Measurements from ENCODE around the gene UGT1A1. TPM values are rescaled to one million over a fixed set of nuclear protein-coding genes. Genes with fewer than 3 reads are reported as not detected.
"Not testable (repeated sequence)": the region's sequence is repeated elsewhere in the genome, so short reads cannot be mapped to it uniquely, and the experiment has no call there.

UGT1A1 gene
- total RNA-seq, 4 donors from 2014 or later: 0.24 to 1.5 (median 0.72) TPM; not detected in 1

DNA sequence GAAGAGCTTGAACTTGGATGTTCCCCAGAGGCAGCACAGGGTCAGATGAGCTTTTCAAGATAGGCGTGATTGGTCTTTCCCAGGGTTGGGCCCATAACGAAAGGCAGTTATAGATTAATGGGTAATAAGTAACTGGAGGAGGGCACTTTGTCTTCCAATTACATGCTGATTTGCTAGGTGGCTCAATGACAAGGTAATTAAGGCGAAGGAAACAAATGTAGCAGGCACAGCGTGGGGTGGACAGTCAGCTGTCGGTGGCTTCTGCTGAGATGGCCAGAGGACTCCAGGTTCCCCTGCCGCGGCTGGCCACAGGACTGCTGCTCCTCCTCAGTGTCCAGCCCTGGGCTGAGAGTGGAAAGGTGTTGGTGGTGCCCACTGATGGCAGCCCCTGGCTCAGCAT lies 41.5 kb upstream of the UGT1A1 start, which contains the start of gene UGT1A4:
TSS of gene UGT1A4 (plus strand) at position 185 of the 400 bp plus-strand sequence. CDS start at position 270, 85 bp downstream.
- no peaks in the 10 kb centered on the region for H3K36me3 ChIP-seq
- no peak for DNase-seq (ENCODE audit: low spot score in 2 of 2)
- H3K4me3 ChIP-seq: no peak within 1 kb of the TSS
- peaks cover 4% of the 10 kb centered on the region for H3K27me3 ChIP-seq
- no peak for TF ChIP-seq POLR2A (IDR thresholded peaks at IDR 0.05)
- TF ChIP-seq POLR2AphosphoS5 (IDR thresholded peaks at IDR 0.05): no peak
- no peak for TF ChIP-seq EP300 (IDR thresholded peaks at IDR 0.05)
- TF ChIP-seq, protein P1, sequence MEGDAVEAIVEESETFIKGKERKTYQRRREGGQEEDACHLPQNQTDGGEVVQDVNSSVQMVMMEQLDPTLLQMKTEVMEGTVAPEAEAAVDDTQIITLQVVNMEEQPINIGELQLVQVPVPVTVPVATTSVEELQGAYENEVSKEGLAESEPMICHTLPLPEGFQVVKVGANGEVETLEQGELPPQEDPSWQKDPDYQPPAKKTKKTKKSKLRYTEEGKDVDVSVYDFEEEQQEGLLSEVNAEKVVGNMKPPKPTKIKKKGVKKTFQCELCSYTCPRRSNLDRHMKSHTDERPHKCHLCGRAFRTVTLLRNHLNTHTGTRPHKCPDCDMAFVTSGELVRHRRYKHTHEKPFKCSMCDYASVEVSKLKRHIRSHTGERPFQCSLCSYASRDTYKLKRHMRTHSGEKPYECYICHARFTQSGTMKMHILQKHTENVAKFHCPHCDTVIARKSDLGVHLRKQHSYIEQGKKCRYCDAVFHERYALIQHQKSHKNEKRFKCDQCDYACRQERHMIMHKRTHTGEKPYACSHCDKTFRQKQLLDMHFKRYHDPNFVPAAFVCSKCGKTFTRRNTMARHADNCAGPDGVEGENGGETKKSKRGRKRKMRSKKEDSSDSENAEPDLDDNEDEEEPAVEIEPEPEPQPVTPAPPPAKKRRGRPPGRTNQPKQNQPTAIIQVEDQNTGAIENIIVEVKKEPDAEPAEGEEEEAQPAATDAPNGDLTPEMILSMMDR (IDR thresholded peaks at IDR 0.05): no peak
- H3K9me3 ChIP-seq: no peaks in the 10 kb centered on the region
- no peak within 1 kb of the TSS for H3K27ac ChIP-seq
- 82% methylated on average over 7 of the region's 7 CpGs for WGBS
- H3K4me1 ChIP-seq: no peaks in the 10 kb centered on the region

DNA sequence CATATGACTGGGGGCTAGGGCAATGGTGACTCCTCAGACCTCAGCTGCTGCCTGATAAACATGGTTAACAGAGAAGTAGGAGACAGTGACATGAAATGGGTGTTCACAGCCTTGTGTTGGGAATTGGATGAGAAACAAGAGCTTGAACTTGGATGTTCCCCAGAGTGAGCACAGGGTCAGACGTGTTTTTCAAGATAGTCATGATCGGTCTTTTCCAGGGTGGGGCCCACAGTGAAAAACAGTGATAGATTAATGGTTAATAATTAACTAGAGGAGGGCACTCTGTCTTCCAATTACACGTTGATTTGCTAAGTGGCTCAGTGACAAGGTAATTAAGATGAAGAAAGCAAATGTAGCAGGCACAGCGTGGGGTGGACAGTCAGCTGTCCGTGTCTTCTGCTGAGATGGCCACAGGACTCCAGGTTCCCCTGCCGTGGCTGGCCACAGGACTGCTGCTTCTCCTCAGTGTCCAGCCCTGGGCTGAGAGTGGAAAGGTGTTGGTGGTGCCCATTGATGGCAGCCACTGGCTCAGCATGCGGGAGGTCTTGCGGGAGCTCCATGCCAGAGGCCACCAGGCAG lies 31.3 kb upstream of the UGT1A1 start, which contains the start of gene UGT1A3:
TSS of gene UGT1A3 (plus strand) at position 320 of the 579 bp plus-strand sequence. CDS start at position 405, 85 bp downstream.
- H3K36me3 ChIP-seq: no peaks in the 10 kb centered on the region
- no peak within 1 kb of the TSS for H3K4me3 ChIP-seq
- WGBS: 62% methylated on average over 8 of the region's 8 CpGs
- H3K9me3 ChIP-seq: no peaks in the 10 kb centered on the region
- no peaks in the 10 kb centered on the region for H3K4me1 ChIP-seq
- DNase-seq (ENCODE audit: low spot score in 2 of 2): no peak
- TF ChIP-seq POLR2AphosphoS5 (IDR thresholded peaks at IDR 0.05): no peak
- TF ChIP-seq POLR2A (IDR thresholded peaks at IDR 0.05): no peak
- TF ChIP-seq EP300 (IDR thresholded peaks at IDR 0.05): no peak
- TF ChIP-seq, protein P1 (IDR thresholded peaks at IDR 0.05): no peak
- H3K27ac ChIP-seq: no peak within 1 kb of the TSS
- no peaks in the 10 kb centered on the region for H3K27me3 ChIP-seq

DNA sequence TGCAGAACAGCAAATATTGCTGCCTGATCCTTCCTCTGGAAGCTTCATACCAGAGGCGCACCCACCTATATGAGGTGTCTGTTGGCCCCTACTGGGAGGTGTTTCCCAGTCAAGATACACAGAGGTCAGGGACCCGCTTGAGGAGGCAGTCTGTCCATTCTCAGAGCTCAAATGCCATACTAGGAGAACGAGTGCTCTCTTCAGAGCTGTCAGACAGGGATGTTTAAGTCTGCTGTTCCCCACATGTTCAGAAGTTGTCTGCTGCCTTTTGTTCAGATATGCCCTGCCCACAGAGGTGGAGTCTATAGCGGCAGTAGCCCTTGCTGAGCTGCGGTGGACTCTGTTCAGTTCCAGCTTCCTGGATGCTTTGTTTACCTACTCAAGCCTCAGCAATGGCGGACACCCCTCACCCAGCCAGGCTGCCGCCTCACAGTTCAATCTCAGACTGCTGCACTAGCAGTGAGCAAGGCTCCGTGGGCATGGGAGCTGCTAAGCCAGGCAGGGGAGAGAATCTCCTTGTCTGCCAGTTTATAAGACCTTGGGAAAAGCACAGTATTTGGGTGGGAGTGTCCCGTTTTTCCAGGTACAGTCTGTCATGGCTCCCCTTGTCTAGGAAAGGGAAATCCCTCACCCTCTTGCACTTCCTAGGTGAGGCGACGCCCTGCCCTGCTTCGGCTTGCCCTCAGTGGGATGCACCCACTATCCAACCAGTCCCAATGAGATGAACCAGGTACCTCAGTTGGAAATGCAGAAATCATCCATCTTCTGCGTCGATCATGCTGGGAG lies 23.0 kb upstream of the UGT1A1 start:
- not testable (repeated sequence) for DNase-seq (ENCODE audit: low spot score in 2 of 2); H3K4me3 ChIP-seq; H3K27me3 ChIP-seq; H3K36me3 ChIP-seq; H3K9me3 ChIP-seq; H3K4me1 ChIP-seq; H3K27ac ChIP-seq
- WGBS: 87% methylated on average over 13 of the region's 14 CpGs

DNA sequence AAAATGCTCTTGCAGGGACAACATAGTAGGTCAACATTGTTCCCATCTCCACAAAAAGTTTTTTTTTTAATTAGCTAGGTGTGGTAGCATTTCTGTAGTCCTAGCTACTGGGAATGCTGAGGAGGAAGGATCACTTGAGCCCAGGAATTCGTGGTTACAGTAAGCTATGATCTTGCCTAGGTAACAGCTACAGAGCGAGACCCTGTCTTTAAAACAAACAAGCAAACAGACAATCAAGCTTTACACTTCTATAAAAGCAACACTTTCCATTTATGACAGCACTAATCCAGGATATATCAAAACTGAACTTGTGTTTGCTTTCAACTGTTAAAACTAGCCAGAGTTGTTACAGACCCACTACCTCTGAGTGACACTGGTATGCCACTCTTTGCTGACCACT lies 19.2 kb upstream of the UGT1A1 start:
- no peak overlapping the region for H3K27ac ChIP-seq
- H3K36me3 ChIP-seq: no peaks in the 10 kb centered on the region
- no peak for TF ChIP-seq POLR2AphosphoS5 (IDR thresholded peaks at IDR 0.05)
- TF ChIP-seq, protein P1 (IDR thresholded peaks at IDR 0.05): no peak
- TF ChIP-seq EP300 (IDR thresholded peaks at IDR 0.05): no peak
- no peak for TF ChIP-seq POLR2A (IDR thresholded peaks at IDR 0.05)
- no peaks in the 10 kb centered on the region for H3K4me1 ChIP-seq
- 77% methylated on average over 2 of the region's 2 CpGs for WGBS
- no peaks in the 10 kb centered on the region for H3K27me3 ChIP-seq
- DNase-seq (ENCODE audit: low spot score in 2 of 2): no peak
- H3K9me3 ChIP-seq: no peaks in the 10 kb centered on the region
- H3K4me3 ChIP-seq: no peak overlapping the region

DNA sequence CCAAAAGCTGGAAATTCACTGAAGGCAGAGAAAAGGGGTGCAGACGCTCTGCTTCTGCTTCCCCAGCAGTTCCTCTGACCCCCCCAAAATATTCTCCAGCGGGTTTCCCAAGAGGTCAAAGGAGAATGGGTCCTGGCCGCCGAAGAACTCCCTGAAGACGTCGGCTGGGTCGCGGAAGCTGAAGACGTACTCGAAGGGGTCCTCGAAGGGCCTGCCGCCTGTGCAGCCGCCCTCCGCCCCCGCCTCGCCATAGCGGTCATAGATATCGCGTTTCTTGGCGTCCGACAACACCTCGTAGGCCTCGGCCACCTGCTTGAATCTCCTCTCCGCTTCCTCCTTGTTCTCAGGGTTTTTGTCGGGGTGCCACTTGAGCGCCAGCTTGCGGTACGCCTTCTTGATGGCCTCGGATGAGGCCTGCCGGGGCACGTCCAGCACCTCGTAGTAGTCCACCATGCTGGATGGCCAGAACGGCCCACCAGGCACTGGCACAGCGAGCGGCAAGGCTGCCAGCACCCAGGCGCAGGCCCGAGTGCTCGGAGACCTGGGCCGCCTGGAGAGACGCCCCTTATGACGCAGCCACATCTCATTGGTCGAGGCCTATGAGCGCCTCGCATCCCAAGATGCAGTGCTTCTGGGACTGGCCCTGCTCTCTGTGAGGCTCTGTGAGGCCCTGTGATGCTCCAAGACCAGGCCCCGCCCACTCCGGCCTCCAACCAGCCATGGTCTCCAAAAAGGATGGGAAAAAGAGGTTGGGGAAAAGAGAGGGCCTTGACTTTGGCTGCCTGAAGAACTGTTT lies 16.4 kb upstream of the UGT1A1 start:
- Histone ChIP-seq H3K36me3 (no peaks in the 10 kb centered on the region), H3K27me3 (no peaks in the 10 kb centered on the region), H3K27ac (no peak overlapping the region), H3K9me3 (no peaks in the 10 kb centered on the region), H3K4me3 (no peak overlapping the region), H3K4me1 (no peaks in the 10 kb centered on the region)
- TF ChIP-seq POLR2AphosphoS5 (IDR thresholded peaks at IDR 0.05): no peak
- no peak for TF ChIP-seq POLR2A (IDR thresholded peaks at IDR 0.05)
- TF ChIP-seq, protein P1 (IDR thresholded peaks at IDR 0.05): no peak
- no peak for TF ChIP-seq EP300 (IDR thresholded peaks at IDR 0.05)
- no peak for DNase-seq (ENCODE audit: low spot score in 2 of 2)
- 92% methylated on average over 32 of the region's 46 CpGs for WGBS
